Kidney (tissue), 14 donors: ENCODE results near the gene CPXM2. TPM values are rescaled to one million over a fixed set of nuclear protein-coding genes. Genes with fewer than 3 reads are reported as not detected.

Experiments used
- DNase-seq, 5 donors: peaks; one replicate each; pipeline ENCODE4 v3.0.0-alpha.2; 2013 to 2020
- FAIRE-seq: peaks from 2 replicates; lab custom pipeline; 2012; peaks lifted over from hg19 to GRCh38; lab: Jason Lieb, UNC
- H3K27ac ChIP-seq, 2 donors: one replicate each; pipeline ENCODE4 v1.7.0; 2013; ENCODE audit warnings: low read depth in 2 of 2, low read length in 2 of 2, inconsistent platforms in 1 of 2
- H3K27me3 ChIP-seq: one replicate; pipeline ENCODE4 v1.7.1; 2013; ENCODE audit warnings: low read length, inconsistent platforms; ENCODE audit not compliant: control insufficient read depth, insufficient read depth
- H3K36me3 ChIP-seq, 3 donors: one replicate each; pipeline versions ENCODE4 v1.7.0 to v1.7.1; 2013; ENCODE audit warnings: low read length in 3 of 3, control low read depth in 1 of 3, inconsistent platforms in 1 of 3; ENCODE audit not compliant: insufficient read depth in 3 of 3, control insufficient read depth in 2 of 3
- H3K4me1 ChIP-seq, 3 donors: one replicate each; pipeline versions ENCODE4 v1.7.0 to v1.7.1; 2013; ENCODE audit warnings: low read length in 3 of 3, inconsistent platforms in 1 of 3, low read depth in 1 of 3; ENCODE audit not compliant: control insufficient read depth in 2 of 3, insufficient read depth in 2 of 3
- H3K4me3 ChIP-seq, 3 donors: one replicate each; pipeline versions ENCODE4 v1.7.0 to v1.8.1; 2013; ENCODE audit warnings: low read length in 3 of 3, control low read depth in 1 of 3, inconsistent platforms in 1 of 3
- H3K9ac ChIP-seq, 3 donors: one replicate each; pipeline versions ENCODE4 v1.7.0 to v1.7.1; 2013; ENCODE audit warnings: low read length in 3 of 3, control low read depth in 1 of 3, inconsistent platforms in 1 of 3
- H3K9me3 ChIP-seq, 3 donors: one replicate each; pipeline versions ENCODE4 v1.7.0 to v1.7.1; 2013; ENCODE audit warnings: low read length in 3 of 3, control low read depth in 1 of 3, inconsistent platforms in 1 of 3; ENCODE audit not compliant: control insufficient read depth in 2 of 3, insufficient read depth in 1 of 3
- CTCF ChIP-seq: IDR thresholded peaks from 3 replicates; pipeline ENCODE4 v1.5.1; 2012; ENCODE audit warnings: mild to moderate bottlenecking, moderate library complexity, borderline replicate concordance; ENCODE audit not compliant: insufficient read depth; ENCODE audit errors: extremely low read depth
- intact Hi-C: fragments of 100-400 bp; cut with DNase I; formaldehyde crosslinking; loops from one replicate; pipeline ENCODE4 v1.11.1; 2022
- polyA plus RNA-seq: library from polyadenylated mRNA; stranded (reverse); fragments of 350-450 nt; fragmentation: Illumina TruSeq; extraction: RNeasy Lipid Tissue Mini Kit (QIAGEN cat#74804); gene quantifications from one replicate; pipeline ENCODE4 v1.2.3, GENCODE V29; 2014; ENCODE audit warnings: low read depth, low replicate concordance; ENCODE audit not compliant: insufficient read depth
- total RNA-seq: library from RNA; stranded (reverse); fragmentation: NEBNext Ultra II Directional; extraction: Animal tissue kit (Norgen Biotek cat#: 25700); gene quantifications from one replicate; pipeline ENCODE4 v1.2.1, GENCODE V29; 2021
- donor health status: control.
- donor health status: control.
- donor health status: control.
- donor health status: control.
- donor health status: control.
- donor health status: DM: yes; HTN: yes; CAD: no.
- donor health status: Normal renal cell carcinoma (clear cell type).

CPXM2 gene
- total and polyA plus RNA-seq, 2 donors from 2014 or later, result 18.1 to 18.5 TPM

GRCh38 chr10:123800289-123800688 is 91.3 kb downstream of the CPXM2 start:
- no peaks in the 10 kb centered on the region for H3K9me3 ChIP-seq
- TF ChIP-seq CTCF, result no peak
- no peak for DNase-seq
- no peak overlapping the region for H3K4me3 ChIP-seq
- H3K36me3 ChIP-seq, result no peaks in the 10 kb centered on the region
- H3K27me3 ChIP-seq, result no peaks in the 10 kb centered on the region
- no peak for FAIRE-seq
- intact Hi-C loops, result no loop called here
- H3K4me1 ChIP-seq, result no peaks in the 10 kb centered on the region
- H3K9ac ChIP-seq, result no peak overlapping the region
- H3K27ac ChIP-seq, result no peak overlapping the region

- DNase-seq (no peak), FAIRE-seq (no peak)
- Histone ChIP-seq H3K4me1 (no peaks in the 10 kb centered on the region), H3K27me3 (no peaks in the 10 kb centered on the region), H3K9me3 (no peaks in the 10 kb centered on the region), H3K4me3 (no peak overlapping the region), H3K27ac (no peak overlapping the region), H3K36me3 (no peaks in the 10 kb centered on the region), H3K9ac (no peak overlapping the region)
- no peak for TF ChIP-seq CTCF
- intact Hi-C loops, result no loop called here
Measured at GRCh38 chr10:123798856-123799255, 92.8 kb downstream of the CPXM2 start.

- Histone ChIP-seq H3K27me3 (no peaks in the 10 kb centered on the region), H3K4me1 (no peaks in the 10 kb centered on the region), H3K36me3 (no peaks in the 10 kb centered on the region), H3K4me3 (no peak overlapping the region), H3K27ac (no peak overlapping the region), H3K9ac (no peak overlapping the region), H3K9me3 (no peaks in the 10 kb centered on the region)
- DNase-seq (no peak), FAIRE-seq (no peak)
- no peak for TF ChIP-seq CTCF
- intact Hi-C loops, result no loop called here
Measured at GRCh38 chr10:123797813-123798212, 93.8 kb downstream of the CPXM2 start.

GRCh38 chr10:123796736-123797135 is 94.9 kb downstream of the CPXM2 start:
- intact Hi-C loops, result no loop called here
- no peak for TF ChIP-seq CTCF
- Histone ChIP-seq H3K4me1 (no peaks in the 10 kb centered on the region), H3K27me3 (no peaks in the 10 kb centered on the region), H3K4me3 (no peak overlapping the region), H3K27ac (no peak overlapping the region), H3K36me3 (no peaks in the 10 kb centered on the region), H3K9ac (no peak overlapping the region), H3K9me3 (no peaks in the 10 kb centered on the region)
- DNase-seq (no peak), FAIRE-seq (no peak)
